ENCODE results near the gene CFHR2.
"Not testable (repeated sequence)": the region's sequence is repeated elsewhere in the genome, so short reads cannot be mapped to it uniquely, and the experiment has no call there.

CFHR2 gene

GRCh38 chr1:196943568-196943967 lies at the start of gene CFHR2:
CFHR2 (plus strand) TSS chr1:196943738; CDS start chr1:196943881, 143 bp downstream.
- not testable (repeated sequence) for DNase-seq

GRCh38 chr1:196896355-196896754 lies 47.2 kb upstream of the CFHR2 start:
- DNase-seq: no peak

GRCh38 chr1:196897158-196897828 lies 46.2 kb upstream of the CFHR2 start:
- DNase-seq: no peak

GRCh38 chr1:196902344-196902743 lies 41.2 kb upstream of the CFHR2 start:
- no peak for DNase-seq

GRCh38 chr1:196910215-196910614 lies 33.3 kb upstream of the CFHR2 start:
- DNase-seq: no peak

- not testable (repeated sequence) for DNase-seq
Measured at GRCh38 chr1:196912283-196912682, 31.3 kb upstream of the CFHR2 start.

- DNase-seq: peak; percentile 12
Measured at GRCh38 chr1:196926839-196927238, 16.7 kb upstream of the CFHR2 start.

- not testable (repeated sequence) for DNase-seq
Measured at GRCh38 chr1:196932853-196933252, 10.7 kb upstream of the CFHR2 start.

GRCh38 chr1:196933531-196934189 lies 9.9 kb upstream of the CFHR2 start:
- DNase-seq: no peak

GRCh38 chr1:196941474-196941873 lies 2.1 kb upstream of the CFHR2 start:
- not testable (repeated sequence) for DNase-seq

- DNase-seq: no peak
Measured at GRCh38 chr1:196951711-196952394, 8.3 kb downstream of the CFHR2 start.

- DNase-seq: no peak
Measured at GRCh38 chr1:196954778-196955177, 11.2 kb downstream of the CFHR2 start.

- DNase-seq: no peak
Measured at GRCh38 chr1:196955926-196956325, 12.4 kb downstream of the CFHR2 start.

GRCh38 chr1:196960854-196961253 lies 17.3 kb downstream of the CFHR2 start:
- no peak for DNase-seq

- no peak for DNase-seq
Measured at GRCh38 chr1:196970182-196970581, 26.6 kb downstream of the CFHR2 start.

- no peak for DNase-seq
Measured at GRCh38 chr1:196976278-196976677, 32.7 kb downstream of the CFHR2 start.

- no peak for DNase-seq
Measured at GRCh38 chr1:196977278-196977677, 33.7 kb downstream of the CFHR2 start, which contains the start of gene CFHR5. CFHR5 (plus strand) TSS chr1:196977556; CDS start chr1:196977665, 109 bp downstream.

- DNase-seq: no peak
Measured at GRCh38 chr1:196980859-196981258, 37.3 kb downstream of the CFHR2 start.

GRCh38 chr1:196982247-196982646 lies 38.7 kb downstream of the CFHR2 start:
- DNase-seq: not testable (repeated sequence)

GRCh38 chr1:196991919-196992651 lies 48.5 kb downstream of the CFHR2 start:
- DNase-seq: not testable (repeated sequence)

GRCh38 chr1:196993916-196994315 lies 50.4 kb downstream of the CFHR2 start:
- no peak for DNase-seq

- DNase-seq: peak; percentile 86
Measured at GRCh38 chr1:196997423-196997822, 53.9 kb downstream of the CFHR2 start.

GRCh38 chr1:197001828-197002227 lies 58.3 kb downstream of the CFHR2 start:
- no peak for DNase-seq

Data from fibroblast of skin of right biceps (primary cell).